Measurements from ENCODE around the gene GPC6.

DNA sequence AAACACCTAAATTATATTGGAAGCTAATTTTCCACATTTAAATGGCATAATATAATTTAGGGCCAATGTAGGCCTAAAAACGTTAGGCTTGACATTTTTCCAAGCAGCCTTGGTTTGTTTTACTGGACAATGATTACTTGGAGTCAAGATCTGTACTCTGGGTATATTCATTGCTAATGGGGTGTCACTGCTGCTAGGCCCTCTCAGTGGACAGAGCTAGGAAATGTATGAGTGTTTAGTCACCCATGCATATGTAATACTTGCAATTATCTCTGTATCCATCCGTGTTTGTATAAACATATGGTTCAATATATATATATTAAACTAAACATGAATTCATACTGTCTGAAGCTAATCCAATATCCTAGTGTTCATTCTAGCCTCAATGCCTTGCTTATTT, 654.8 kb downstream of the GPC6 start:
- TF ChIP-seq HNF4G (IDR thresholded peaks at IDR 0.05) (no peak), SP1 (IDR thresholded peaks at IDR 0.05) (no peak), TAF1 (conservative IDR thresholded peaks at IDR 0.05) (no peak), RAD21 (IDR thresholded peaks at IDR 0.05) (no peak), JUND (IDR thresholded peaks at IDR 0.05) (no peak), NR2F2 (IDR thresholded peaks at IDR 0.05) (no peak)
- TF ChIP-seq, protein P1, sequence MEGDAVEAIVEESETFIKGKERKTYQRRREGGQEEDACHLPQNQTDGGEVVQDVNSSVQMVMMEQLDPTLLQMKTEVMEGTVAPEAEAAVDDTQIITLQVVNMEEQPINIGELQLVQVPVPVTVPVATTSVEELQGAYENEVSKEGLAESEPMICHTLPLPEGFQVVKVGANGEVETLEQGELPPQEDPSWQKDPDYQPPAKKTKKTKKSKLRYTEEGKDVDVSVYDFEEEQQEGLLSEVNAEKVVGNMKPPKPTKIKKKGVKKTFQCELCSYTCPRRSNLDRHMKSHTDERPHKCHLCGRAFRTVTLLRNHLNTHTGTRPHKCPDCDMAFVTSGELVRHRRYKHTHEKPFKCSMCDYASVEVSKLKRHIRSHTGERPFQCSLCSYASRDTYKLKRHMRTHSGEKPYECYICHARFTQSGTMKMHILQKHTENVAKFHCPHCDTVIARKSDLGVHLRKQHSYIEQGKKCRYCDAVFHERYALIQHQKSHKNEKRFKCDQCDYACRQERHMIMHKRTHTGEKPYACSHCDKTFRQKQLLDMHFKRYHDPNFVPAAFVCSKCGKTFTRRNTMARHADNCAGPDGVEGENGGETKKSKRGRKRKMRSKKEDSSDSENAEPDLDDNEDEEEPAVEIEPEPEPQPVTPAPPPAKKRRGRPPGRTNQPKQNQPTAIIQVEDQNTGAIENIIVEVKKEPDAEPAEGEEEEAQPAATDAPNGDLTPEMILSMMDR (IDR thresholded peaks at IDR 0.05; ENCODE audit: low read depth, low read length, missing input control) = no peak
- TF ChIP-seq, protein P2, sequence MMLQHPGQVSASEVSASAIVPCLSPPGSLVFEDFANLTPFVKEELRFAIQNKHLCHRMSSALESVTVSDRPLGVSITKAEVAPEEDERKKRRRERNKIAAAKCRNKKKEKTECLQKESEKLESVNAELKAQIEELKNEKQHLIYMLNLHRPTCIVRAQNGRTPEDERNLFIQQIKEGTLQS (IDR thresholded peaks at IDR 0.05) = no peak

Data from liver (tissue), 3 donors.